Prostate gland (tissue), 2 donors: ENCODE data around the gene SHLD2.
"Not testable (repeated sequence)": the region's sequence is repeated elsewhere in the genome, so short reads cannot be mapped to it uniquely, and the experiment has no call there.

Experiments used
- CTCF ChIP-seq, 4 experiments: fragments of 200-600 bp in 2 of 4; fragments of 450-650 bp in 2 of 4; sonication (generic) in 2 of 4; IDR thresholded peaks; 1 replicate in 3 of 4; 2 replicates in 1 of 4; pipeline ENCODE4 v1.5.1; 2016 to 2019; ENCODE audit warnings: antibody characterized with exemption in 4 of 4, mild to moderate bottlenecking in 2 of 4, moderate library complexity in 2 of 4
- POLR2A ChIP-seq: fragments of 450-650 bp; IDR thresholded peaks from one replicate; pipeline ENCODE4 v1.6.1; 2016; ENCODE audit warnings: antibody characterized with exemption, mild to moderate bottlenecking
- POLR2AphosphoS5 ChIP-seq: sonication (generic); formaldehyde crosslinking; IDR thresholded peaks from one replicate; pipeline ENCODE4 v1.6.1; 2017; ENCODE audit warnings: antibody characterized with exemption

- TF ChIP-seq CTCF (IDR thresholded peaks at IDR 0.05); POLR2A; POLR2AphosphoS5: not testable (repeated sequence)
These were observed 12.8 kb upstream of the SHLD2 start for GRCh38 chr10:87082219-87082618.
